MCF 10A (cell line): ENCODE data around the gene DHX9. TPM values are rescaled to one million over a fixed set of nuclear protein-coding genes. Genes with fewer than 3 reads are reported as not detected.

Experiments
- BruUV-seq: library from RNA; stranded (reverse); fragments of 400-500 nt; replicated peaks from 2 replicates; lab custom pipeline; 2021; lab: Mats Ljungman, UMichigan
- CTCF ChIA-PET: fragments of 300-600 bp; sonication (Branson Sonifier 250); formaldehyde crosslinking; extraction: SDS; loops from one replicate; lab custom pipeline; 2021; ENCODE audit warnings: antibody characterized with exemption, inconsistent platforms; lab: Yijun Ruan, JAX
- POLR2A ChIA-PET: fragments of 300-600, 350-650 bp; sonication (Branson Sonifier 250); formaldehyde crosslinking; extraction: SDS; loops from one replicate; lab custom pipeline; 2020; ENCODE audit warnings: antibody characterized with exemption, inconsistent platforms; lab: Yijun Ruan, JAX
- DNase-seq: peaks from one replicate; pipeline ENCODE4 v3.0.0-alpha.2; 2018; ENCODE audit not compliant: unreplicated experiment
- H3K27ac Mint-ChIP-seq: one replicate; pipeline ENCODE4 v1.8.0; 2022; ENCODE audit warnings: mild to moderate bottlenecking, low read depth, mixed read lengths; ENCODE audit not compliant: unreplicated experiment
- H3K27me3 Mint-ChIP-seq: one replicate; pipeline ENCODE4 v1.8.0; 2022; ENCODE audit warnings: mixed read lengths; ENCODE audit not compliant: insufficient read depth, unreplicated experiment
- H3K36me3 Mint-ChIP-seq: one replicate; pipeline ENCODE4 v1.8.0; 2022; ENCODE audit warnings: mild to moderate bottlenecking, moderate library complexity, mixed read lengths; ENCODE audit not compliant: insufficient read depth, unreplicated experiment
- H3K4me1 Mint-ChIP-seq: one replicate; pipeline ENCODE4 v1.8.0; 2022; ENCODE audit warnings: mixed read lengths; ENCODE audit not compliant: insufficient read depth, unreplicated experiment
- H3K4me3 Mint-ChIP-seq: one replicate; pipeline ENCODE4 v1.8.0; 2022; ENCODE audit warnings: mild to moderate bottlenecking, moderate library complexity, mixed read lengths; ENCODE audit not compliant: unreplicated experiment
- H3K9me3 Mint-ChIP-seq: one replicate; pipeline ENCODE4 v1.8.0; 2022; ENCODE audit warnings: mixed read lengths; ENCODE audit not compliant: unreplicated experiment
- intact Hi-C: fragments of 100-400 bp; cut with micrococcal nuclease; formaldehyde crosslinking; loops from 2 replicates; pipeline ENCODE4 v1.14.1; 2022
- total RNA-seq: library from RNA; stranded (reverse); gene quantifications from 2 replicates; pipeline ENCODE4 v1.2.3, GENCODE V29; 2022
- TF ChIP-seq, protein P1 (sequence below): fragments of 200-600 bp; IDR thresholded peaks from one replicate; pipeline ENCODE4 v1.8.0; 2022; ENCODE audit warnings: antibody characterized with exemption, mild to moderate bottlenecking; ENCODE audit not compliant: unreplicated experiment

DHX9 gene
- total RNA-seq, 1 experiment from 2014 or later, result 107 TPM

DNA sequence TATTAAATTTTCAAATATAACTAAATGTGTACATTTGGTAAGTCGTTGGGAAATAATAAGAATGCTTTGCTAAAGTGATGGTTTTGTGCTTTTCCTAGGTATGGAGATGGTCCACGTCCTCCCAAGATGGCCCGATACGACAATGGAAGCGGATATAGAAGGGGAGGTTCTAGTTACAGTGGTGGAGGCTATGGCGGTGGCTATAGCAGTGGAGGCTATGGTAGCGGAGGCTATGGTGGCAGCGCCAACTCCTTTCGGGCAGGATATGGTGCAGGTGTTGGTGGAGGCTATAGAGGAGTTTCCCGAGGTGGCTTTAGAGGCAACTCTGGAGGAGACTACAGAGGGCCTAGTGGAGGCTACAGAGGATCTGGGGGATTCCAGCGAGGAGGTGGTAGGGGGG, 47.8 kb downstream of the DHX9 start:
- no peak for DNase-seq
- ChIA-PET POLR2A (no interaction called here), CTCF (no interaction called here)
- intact Hi-C loops, result no loop called here
- Mint-ChIP-seq H3K27me3 (no peaks in the 10 kb centered on the region), H3K4me1 (no peaks in the 10 kb centered on the region), H3K36me3 (peaks cover 91% of the 10 kb centered on the region), H3K9me3 (peaks cover 2% of the 10 kb centered on the region), H3K27ac (no peak overlapping the region), H3K4me3 (no peak overlapping the region)
- TF ChIP-seq, protein P1, sequence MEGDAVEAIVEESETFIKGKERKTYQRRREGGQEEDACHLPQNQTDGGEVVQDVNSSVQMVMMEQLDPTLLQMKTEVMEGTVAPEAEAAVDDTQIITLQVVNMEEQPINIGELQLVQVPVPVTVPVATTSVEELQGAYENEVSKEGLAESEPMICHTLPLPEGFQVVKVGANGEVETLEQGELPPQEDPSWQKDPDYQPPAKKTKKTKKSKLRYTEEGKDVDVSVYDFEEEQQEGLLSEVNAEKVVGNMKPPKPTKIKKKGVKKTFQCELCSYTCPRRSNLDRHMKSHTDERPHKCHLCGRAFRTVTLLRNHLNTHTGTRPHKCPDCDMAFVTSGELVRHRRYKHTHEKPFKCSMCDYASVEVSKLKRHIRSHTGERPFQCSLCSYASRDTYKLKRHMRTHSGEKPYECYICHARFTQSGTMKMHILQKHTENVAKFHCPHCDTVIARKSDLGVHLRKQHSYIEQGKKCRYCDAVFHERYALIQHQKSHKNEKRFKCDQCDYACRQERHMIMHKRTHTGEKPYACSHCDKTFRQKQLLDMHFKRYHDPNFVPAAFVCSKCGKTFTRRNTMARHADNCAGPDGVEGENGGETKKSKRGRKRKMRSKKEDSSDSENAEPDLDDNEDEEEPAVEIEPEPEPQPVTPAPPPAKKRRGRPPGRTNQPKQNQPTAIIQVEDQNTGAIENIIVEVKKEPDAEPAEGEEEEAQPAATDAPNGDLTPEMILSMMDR, result no peak
- BruUV-seq, result no TSS peak

DNA sequence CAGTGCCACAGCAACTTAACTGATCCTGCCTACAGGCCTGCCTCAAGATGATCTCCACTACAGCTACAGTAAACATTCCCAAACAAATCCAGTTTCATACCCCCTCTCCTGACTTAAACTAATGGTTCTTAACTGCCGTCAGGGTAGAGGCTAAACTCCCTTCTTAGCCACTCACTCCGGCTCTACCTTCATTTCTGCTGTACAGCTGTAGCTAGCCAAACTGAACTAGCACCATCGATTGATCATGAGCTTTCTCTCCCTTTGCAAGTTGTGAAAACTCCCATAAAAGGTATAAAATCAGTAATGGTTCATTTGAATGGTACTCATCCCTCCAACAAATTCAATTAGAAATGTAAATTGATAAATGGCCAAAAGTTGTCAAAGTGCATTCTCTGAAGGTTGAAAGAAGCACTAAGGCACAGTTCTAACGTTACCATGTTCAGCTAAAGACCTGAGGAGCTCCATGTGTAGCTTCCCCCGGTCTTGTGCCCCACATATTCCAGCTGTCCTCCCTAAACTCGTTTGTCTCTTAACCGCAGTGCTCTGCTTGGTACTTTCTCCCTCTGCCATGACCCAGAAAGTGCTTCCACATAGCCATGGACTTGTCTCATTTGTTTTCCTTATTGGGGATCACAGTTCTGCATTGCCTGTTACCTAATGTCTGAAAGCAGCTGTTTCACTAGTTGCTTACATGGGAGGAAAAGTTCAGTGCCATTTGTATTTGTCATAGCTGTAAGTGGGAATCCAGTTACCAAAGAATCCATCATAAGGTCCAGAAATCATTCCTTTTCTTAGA, 49.8 kb downstream of the DHX9 start:
- POLR2A ChIA-PET, result interaction anchor here (0.6 to 3.7 kb wide), 6 partner anchors 9 to 295 kb away, joined by 3 to 19 read pairs (median 4); no protein-coding TSS in a partner anchor
- intact Hi-C loops, result no loop called here
- BruUV-seq, result no TSS peak

DNA sequence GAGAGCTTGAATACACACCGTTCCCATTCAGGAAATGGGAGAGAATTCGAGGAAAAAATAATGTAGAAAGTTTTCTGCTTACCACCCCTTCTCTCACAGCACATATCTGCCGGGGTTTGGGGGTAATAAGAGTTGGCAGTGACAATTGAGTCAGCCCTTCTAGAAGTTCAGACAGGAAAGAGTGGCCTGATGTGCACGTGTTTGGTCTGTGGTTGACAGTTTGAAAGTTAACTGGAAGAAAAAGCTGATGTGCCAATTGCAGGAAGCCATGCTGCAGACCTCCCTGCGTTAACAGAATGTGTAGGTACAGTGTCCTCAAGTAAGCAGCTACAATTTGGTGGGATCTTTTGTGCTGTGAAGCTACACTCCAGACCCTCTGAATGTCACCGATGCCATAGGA, 50.9 kb downstream of the DHX9 start:
- Mint-ChIP-seq H3K9me3 (peaks cover 28% of the 10 kb centered on the region), H3K4me3 (no peak overlapping the region), H3K4me1 (no peaks in the 10 kb centered on the region), H3K27me3 (no peaks in the 10 kb centered on the region), H3K27ac (no peak overlapping the region), H3K36me3 (peaks cover 62% of the 10 kb centered on the region)
- BruUV-seq, result TSS peak; percentile 9
- TF ChIP-seq, protein P1, result no peak
- DNase-seq, result peak; percentile 16
- CTCF ChIA-PET, result interaction anchor here (0.8 to 1.1 kb wide), 2 partner anchors 11 to 28 kb away, joined by 3 to 4 read pairs; no protein-coding TSS in a partner anchor
- intact Hi-C loops, result loop anchor here (5.0 kb wide), 1 partner anchor 33 kb away; no protein-coding TSS in a partner anchor
- POLR2A ChIA-PET, result interaction anchor here (0.9 to 3.7 kb wide), 6 partner anchors 12 to 49 kb away, joined by 3 to 19 read pairs (median 3); no protein-coding TSS in a partner anchor

More for the DNA sequence above, 49.8 kb downstream of the DHX9 start:
- Mint-ChIP-seq H3K4me1 (no peaks in the 10 kb centered on the region), H3K4me3 (no peak overlapping the region), H3K36me3 (peaks cover 72% of the 10 kb centered on the region), H3K27me3 (no peaks in the 10 kb centered on the region), H3K9me3 (peaks cover 17% of the 10 kb centered on the region), H3K27ac (no peak overlapping the region)
- CTCF ChIA-PET, result interaction anchor here (0.8 to 1.1 kb wide), 5 partner anchors 12 to 430 kb away, joined by 3 to 4 read pairs (median 3); no protein-coding TSS in a partner anchor
- DNase-seq, result no peak
- TF ChIP-seq, protein P1, result no peak
